Osteoblast (primary cell): ENCODE measurements around the gene GNAI2. TPM values are rescaled to one million over a fixed set of nuclear protein-coding genes. Genes with fewer than 3 reads are reported as not detected.

Experiments
- DNase-seq: peaks from one replicate; pipeline ENCODE4 v3.0.0; 2011; ENCODE audit warnings: low spot score, mixed read lengths; ENCODE audit not compliant: insufficient read length; ENCODE audit errors: missing footprints
- H2AFZ ChIP-seq: 2 replicates; pipeline ENCODE4 v1.6.0; 2011; ENCODE audit warnings: mild to moderate bottlenecking, low read length
- H3K27ac ChIP-seq: 2 replicates; pipeline ENCODE4 v1.5.1; 2011; ENCODE audit warnings: mild to moderate bottlenecking, low read depth, low read length, moderate library complexity
- H3K27me3 ChIP-seq: 2 replicates; pipeline ENCODE4 v1.6.0; 2012; ENCODE audit warnings: mild to moderate bottlenecking, control low read depth, inconsistent platforms, low read length, moderate library complexity; ENCODE audit not compliant: insufficient read depth
- H3K36me3 ChIP-seq: 2 replicates; pipeline ENCODE4 v1.5.1; 2011; ENCODE audit warnings: mild to moderate bottlenecking, low read length, control low read depth, moderate library complexity; ENCODE audit not compliant: insufficient read depth
- H3K4me1 ChIP-seq: 2 replicates; pipeline ENCODE4 v1.5.1; 2011; ENCODE audit warnings: mild to moderate bottlenecking, low read length, control low read depth, moderate library complexity; ENCODE audit not compliant: insufficient read depth
- H3K4me2 ChIP-seq: 2 replicates; pipeline ENCODE4 v1.6.0; 2011; ENCODE audit warnings: mild to moderate bottlenecking, low read length; ENCODE audit not compliant: insufficient read depth
- H3K4me3 ChIP-seq: fragments of 200-600 bp; sonication (generic); 3 replicates; pipeline ENCODE4 v1.5.1; 2012; ENCODE audit warnings: mild to moderate bottlenecking, low read length, inconsistent platforms; ENCODE audit not compliant: insufficient read depth
- H3K79me2 ChIP-seq: 2 replicates; pipeline ENCODE4 v1.6.0; 2012; ENCODE audit warnings: mild to moderate bottlenecking, low read length, control low read depth, inconsistent platforms; ENCODE audit not compliant: insufficient read depth
- H3K9me3 ChIP-seq: 2 replicates; pipeline ENCODE4 v1.5.1; 2011; ENCODE audit warnings: low read depth, low read length, control low read depth
- H4K20me1 ChIP-seq: 2 replicates; pipeline ENCODE4 v1.6.0; 2012; ENCODE audit warnings: mild to moderate bottlenecking, low read length, control low read depth; ENCODE audit not compliant: insufficient read depth
- total RNA-seq: library from RNA; depleted of rRNA; stranded (reverse); fragments of >200 nt; gene quantifications from 2 replicates; pipeline ENCODE4 v1.2.3, GENCODE V29; 2012
- TF ChIP-seq, protein P1 (sequence below): IDR thresholded peaks from 2 replicates; pipeline ENCODE4 v1.5.1; 2011; ENCODE audit warnings: mild to moderate bottlenecking, low read depth, low read length, moderate library complexity; ENCODE audit errors: extremely low read depth

GNAI2 gene
- total RNA-seq, 1 donor, result 223 TPM

GRCh38 chr3:50299929-50300680 is 64.1 kb downstream of the GNAI2 start:
- Histone ChIP-seq H3K4me2 (peak overlapping the region; percentile 85), H3K79me2 (peaks cover 12% of the 10 kb centered on the region), H3K27me3 (no peaks in the 10 kb centered on the region), H3K4me1 (peaks cover 21% of the 10 kb centered on the region), H2AFZ (peak overlapping the region; percentile 85), H3K9me3 (no peaks in the 10 kb centered on the region), H3K4me3 (peak overlapping the region; percentile 78), H4K20me1 (no peaks in the 10 kb centered on the region), H3K27ac (peak overlapping the region; percentile 85), H3K36me3 (no peaks in the 10 kb centered on the region)
- TF ChIP-seq, protein P1, sequence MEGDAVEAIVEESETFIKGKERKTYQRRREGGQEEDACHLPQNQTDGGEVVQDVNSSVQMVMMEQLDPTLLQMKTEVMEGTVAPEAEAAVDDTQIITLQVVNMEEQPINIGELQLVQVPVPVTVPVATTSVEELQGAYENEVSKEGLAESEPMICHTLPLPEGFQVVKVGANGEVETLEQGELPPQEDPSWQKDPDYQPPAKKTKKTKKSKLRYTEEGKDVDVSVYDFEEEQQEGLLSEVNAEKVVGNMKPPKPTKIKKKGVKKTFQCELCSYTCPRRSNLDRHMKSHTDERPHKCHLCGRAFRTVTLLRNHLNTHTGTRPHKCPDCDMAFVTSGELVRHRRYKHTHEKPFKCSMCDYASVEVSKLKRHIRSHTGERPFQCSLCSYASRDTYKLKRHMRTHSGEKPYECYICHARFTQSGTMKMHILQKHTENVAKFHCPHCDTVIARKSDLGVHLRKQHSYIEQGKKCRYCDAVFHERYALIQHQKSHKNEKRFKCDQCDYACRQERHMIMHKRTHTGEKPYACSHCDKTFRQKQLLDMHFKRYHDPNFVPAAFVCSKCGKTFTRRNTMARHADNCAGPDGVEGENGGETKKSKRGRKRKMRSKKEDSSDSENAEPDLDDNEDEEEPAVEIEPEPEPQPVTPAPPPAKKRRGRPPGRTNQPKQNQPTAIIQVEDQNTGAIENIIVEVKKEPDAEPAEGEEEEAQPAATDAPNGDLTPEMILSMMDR, result no peak
- peak; percentile 89 for DNase-seq

DNA sequence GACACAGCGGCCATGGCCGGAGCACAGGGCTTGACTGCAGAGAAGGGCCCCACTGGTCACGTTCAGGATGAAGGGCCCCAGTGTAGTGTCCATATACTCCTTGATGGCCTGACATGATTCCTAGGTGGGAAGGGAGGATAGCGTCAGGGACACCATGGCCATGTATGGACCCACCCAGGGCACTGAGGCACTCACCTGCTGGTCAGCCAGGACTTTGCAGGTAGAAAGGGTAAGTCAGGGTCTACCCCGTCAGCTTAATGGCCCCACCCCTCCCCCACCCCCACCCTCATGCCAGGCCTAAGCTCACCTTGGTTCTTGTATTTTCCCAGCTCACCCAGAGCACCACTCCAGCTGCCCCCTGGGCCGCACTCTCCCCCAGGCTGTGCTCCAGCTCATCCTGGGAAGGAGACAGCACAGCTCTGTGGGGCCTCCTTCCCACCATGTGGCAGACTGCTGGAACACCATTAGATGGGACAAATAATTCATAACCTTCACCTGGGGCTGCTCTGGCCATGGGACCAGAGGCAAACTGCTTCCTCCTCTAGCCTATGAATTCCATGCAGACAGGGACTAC is 64.8 kb downstream of the GNAI2 start:
- Histone ChIP-seq H3K9me3 (no peaks in the 10 kb centered on the region), H3K27ac (peak overlapping the region; percentile 85), H3K79me2 (peaks cover 12% of the 10 kb centered on the region), H4K20me1 (no peaks in the 10 kb centered on the region), H3K4me1 (peaks cover 21% of the 10 kb centered on the region), H3K4me2 (peak overlapping the region; percentile 85), H2AFZ (no peak overlapping the region), H3K27me3 (no peaks in the 10 kb centered on the region), H3K36me3 (no peaks in the 10 kb centered on the region), H3K4me3 (peak overlapping the region; percentile 78)
- DNase-seq, result no peak
- TF ChIP-seq, protein P1, result no peak

DNA sequence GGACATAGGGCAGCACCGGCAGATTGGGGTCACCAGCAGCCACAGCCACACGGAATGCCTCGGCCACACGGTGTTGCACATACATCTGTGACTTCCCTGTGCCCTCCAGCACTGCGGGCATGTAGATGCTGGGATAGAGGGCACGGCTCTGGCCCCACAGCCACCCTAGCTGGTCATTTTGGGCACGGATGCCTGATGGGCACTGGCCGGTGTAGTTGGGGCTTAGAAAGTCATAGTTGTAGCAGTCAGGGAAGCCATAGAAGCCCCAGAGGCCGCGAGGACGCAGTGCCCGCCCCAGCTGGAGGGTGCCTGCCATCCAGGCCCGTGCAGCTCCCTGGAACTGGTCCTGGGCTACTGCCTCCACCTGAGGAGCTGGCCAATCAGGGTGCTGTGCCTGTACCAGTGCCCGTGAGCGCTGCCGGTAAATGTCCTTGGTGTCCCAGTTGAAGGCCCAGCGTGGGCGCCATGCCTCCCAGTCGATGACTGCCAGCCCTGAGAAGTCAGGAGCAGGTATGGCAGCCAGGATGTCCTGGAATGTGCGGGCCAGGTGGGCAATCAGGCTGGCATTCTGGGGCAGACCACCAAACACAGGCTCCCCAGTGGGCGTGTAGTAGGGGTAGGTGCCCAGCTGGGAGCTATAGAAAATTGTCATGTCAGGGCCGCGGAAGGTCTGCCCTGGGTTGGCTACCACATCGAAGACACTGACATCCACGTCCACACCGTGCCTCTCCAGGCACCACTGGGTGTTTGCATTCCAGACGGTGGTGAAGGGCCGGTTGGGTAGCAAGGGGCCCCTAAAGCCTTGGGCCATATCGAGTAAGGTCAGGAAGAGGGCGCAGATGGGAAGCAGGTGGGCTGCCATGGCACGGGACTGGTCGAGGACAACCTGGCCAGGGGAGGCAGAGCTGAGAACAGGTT is 66.3 kb downstream of the GNAI2 start:
- Histone ChIP-seq H3K27me3 (no peaks in the 10 kb centered on the region), H3K79me2 (peaks cover 12% of the 10 kb centered on the region), H3K4me3 (no peak overlapping the region), H2AFZ (no peak overlapping the region), H3K27ac (no peak overlapping the region), H3K4me1 (peaks cover 21% of the 10 kb centered on the region), H3K9me3 (no peaks in the 10 kb centered on the region), H3K36me3 (no peaks in the 10 kb centered on the region), H4K20me1 (no peaks in the 10 kb centered on the region), H3K4me2 (no peak overlapping the region)
- TF ChIP-seq, protein P1, result no peak
- DNase-seq, result no peak
